ENCODE data around the gene RAPH1. TPM values are rescaled to one million over a fixed set of nuclear protein-coding genes. Genes with fewer than 3 reads are reported as not detected.

RAPH1 gene
- total and polyA plus RNA-seq, 2 experiments from 2014 or later, result 12.9 to 22.1 TPM

- Histone ChIP-seq H2AFZ (no peak overlapping the region), H3K4me3 (no peak overlapping the region), H3K27me3 (no peaks in the 10 kb centered on the region), H3K79me2 (no peaks in the 10 kb centered on the region), H3K36me3 (replicated peaks; ENCODE audit: insufficient read depth, low read depth) (peaks cover 4% of the 10 kb centered on the region), H3K9me3 (ENCODE audit: low read depth) (no peaks in the 10 kb centered on the region), H3K4me2 (no peak overlapping the region), H3K4me1 (ENCODE audit: insufficient read depth) (no peaks in the 10 kb centered on the region), H4K20me1 (ENCODE audit: insufficient read depth, poor library complexity, severe bottlenecking) (no peaks in the 10 kb centered on the region), H3K9me2 (replicated peaks; ENCODE audit: insufficient read depth) (no peaks in the 10 kb centered on the region), H3K27ac (no peak overlapping the region)
- TF ChIP-seq EZH2phosphoT487 (IDR thresholded peaks at IDR 0.05; ENCODE audit: low read depth, severe bottlenecking, unreplicated experiment) (no peak), CTCF (IDR thresholded peaks at IDR 0.05; ENCODE audit: poor library complexity) (no peak), EZH2 (IDR thresholded peaks at IDR 0.05; ENCODE audit: borderline replicate concordance) (no peak)
- no peak for DNase-seq (ENCODE audit: low spot score)
Observed at GRCh38 chr2:203413796-203414195, 121.3 kb downstream of the RAPH1 start.

- Histone ChIP-seq H3K36me3 (replicated peaks; ENCODE audit: insufficient read depth, low read depth) (peaks cover 4% of the 10 kb centered on the region), H3K27ac (no peak overlapping the region), H3K27me3 (no peaks in the 10 kb centered on the region), H2AFZ (no peak overlapping the region), H3K9me3 (ENCODE audit: low read depth) (no peaks in the 10 kb centered on the region), H4K20me1 (ENCODE audit: insufficient read depth, poor library complexity, severe bottlenecking) (no peaks in the 10 kb centered on the region), H3K4me3 (no peak overlapping the region), H3K9me2 (replicated peaks; ENCODE audit: insufficient read depth) (no peaks in the 10 kb centered on the region), H3K4me1 (ENCODE audit: insufficient read depth) (no peaks in the 10 kb centered on the region), H3K79me2 (no peaks in the 10 kb centered on the region), H3K4me2 (no peak overlapping the region)
- no peak for TF ChIP-seq EZH2phosphoT487 (IDR thresholded peaks at IDR 0.05; ENCODE audit: low read depth, severe bottlenecking, unreplicated experiment)
- no peak for DNase-seq (ENCODE audit: low spot score)
- WGBS (ENCODE audit: low lambda C conversion rate, missing lambda C conversion rate), result 82% methylated on average over 6 of the region's 7 CpGs
Observed at GRCh38 chr2:203412546-203413331, 122.4 kb downstream of the RAPH1 start.

GRCh38 chr2:203407496-203407895 is 127.6 kb downstream of the RAPH1 start:
- Histone ChIP-seq H2AFZ (no peak overlapping the region), H4K20me1 (ENCODE audit: insufficient read depth, poor library complexity, severe bottlenecking) (no peaks in the 10 kb centered on the region), H3K9me3 (ENCODE audit: low read depth) (no peaks in the 10 kb centered on the region), H3K36me3 (replicated peaks; ENCODE audit: insufficient read depth, low read depth) (no peaks in the 10 kb centered on the region), H3K4me3 (no peak overlapping the region), H3K4me1 (ENCODE audit: insufficient read depth) (no peaks in the 10 kb centered on the region), H3K27me3 (no peaks in the 10 kb centered on the region), H3K4me2 (no peak overlapping the region), H3K27ac (no peak overlapping the region), H3K9me2 (replicated peaks; ENCODE audit: insufficient read depth) (no peaks in the 10 kb centered on the region), H3K79me2 (no peaks in the 10 kb centered on the region)
- no peak for DNase-seq (ENCODE audit: low spot score)
- TF ChIP-seq EZH2 (IDR thresholded peaks at IDR 0.05; ENCODE audit: borderline replicate concordance) (no peak), CTCF (IDR thresholded peaks at IDR 0.05; ENCODE audit: poor library complexity) (no peak), EZH2phosphoT487 (IDR thresholded peaks at IDR 0.05; ENCODE audit: low read depth, severe bottlenecking, unreplicated experiment) (no peak)

GRCh38 chr2:203404996-203405395 is 130.1 kb downstream of the RAPH1 start:
- DNase-seq (ENCODE audit: low spot score), result no peak
- Histone ChIP-seq H3K9me3 (ENCODE audit: low read depth) (no peaks in the 10 kb centered on the region), H3K9me2 (replicated peaks; ENCODE audit: insufficient read depth) (no peaks in the 10 kb centered on the region), H3K4me3 (no peak overlapping the region), H3K27me3 (no peaks in the 10 kb centered on the region), H3K36me3 (replicated peaks; ENCODE audit: insufficient read depth, low read depth) (no peaks in the 10 kb centered on the region), H3K4me1 (ENCODE audit: insufficient read depth) (no peaks in the 10 kb centered on the region), H3K79me2 (no peaks in the 10 kb centered on the region), H4K20me1 (ENCODE audit: insufficient read depth, poor library complexity, severe bottlenecking) (no peaks in the 10 kb centered on the region), H3K4me2 (no peak overlapping the region), H2AFZ (no peak overlapping the region), H3K27ac (no peak overlapping the region)
- TF ChIP-seq CTCF (IDR thresholded peaks at IDR 0.05; ENCODE audit: poor library complexity) (no peak), EZH2 (IDR thresholded peaks at IDR 0.05; ENCODE audit: borderline replicate concordance) (no peak), EZH2phosphoT487 (IDR thresholded peaks at IDR 0.05; ENCODE audit: low read depth, severe bottlenecking, unreplicated experiment) (no peak)

All from hepatocyte (in vitro differentiated cells).